Astrocyte of the spinal cord (primary cell): ENCODE measurements around the gene UNC5CL.

ENCODE experiments used
- DNase-seq: peaks from one replicate; pipeline ENCODE4 v3.0.0; 2011; ENCODE audit warnings: low read depth, low spot score
- H3K4me3 ChIP-seq: 2 replicates; pipeline ENCODE4 v1.5.1; 2011; ENCODE audit warnings: low read depth, mild to moderate bottlenecking, low read length, moderate library complexity
- in situ Hi-C: cut with HindIII; loops from 2 replicates; pipeline ENCODE4 v1.10.0; 2017; ENCODE audit warnings: low sequenced_read_pairs
- TF ChIP-seq, protein P1 (sequence below): IDR thresholded peaks from 2 replicates; pipeline ENCODE4 v1.5.1; 2012; ENCODE audit warnings: low read depth, mild to moderate bottlenecking, low read length, inconsistent platforms

The UNC5CL gene

DNA sequence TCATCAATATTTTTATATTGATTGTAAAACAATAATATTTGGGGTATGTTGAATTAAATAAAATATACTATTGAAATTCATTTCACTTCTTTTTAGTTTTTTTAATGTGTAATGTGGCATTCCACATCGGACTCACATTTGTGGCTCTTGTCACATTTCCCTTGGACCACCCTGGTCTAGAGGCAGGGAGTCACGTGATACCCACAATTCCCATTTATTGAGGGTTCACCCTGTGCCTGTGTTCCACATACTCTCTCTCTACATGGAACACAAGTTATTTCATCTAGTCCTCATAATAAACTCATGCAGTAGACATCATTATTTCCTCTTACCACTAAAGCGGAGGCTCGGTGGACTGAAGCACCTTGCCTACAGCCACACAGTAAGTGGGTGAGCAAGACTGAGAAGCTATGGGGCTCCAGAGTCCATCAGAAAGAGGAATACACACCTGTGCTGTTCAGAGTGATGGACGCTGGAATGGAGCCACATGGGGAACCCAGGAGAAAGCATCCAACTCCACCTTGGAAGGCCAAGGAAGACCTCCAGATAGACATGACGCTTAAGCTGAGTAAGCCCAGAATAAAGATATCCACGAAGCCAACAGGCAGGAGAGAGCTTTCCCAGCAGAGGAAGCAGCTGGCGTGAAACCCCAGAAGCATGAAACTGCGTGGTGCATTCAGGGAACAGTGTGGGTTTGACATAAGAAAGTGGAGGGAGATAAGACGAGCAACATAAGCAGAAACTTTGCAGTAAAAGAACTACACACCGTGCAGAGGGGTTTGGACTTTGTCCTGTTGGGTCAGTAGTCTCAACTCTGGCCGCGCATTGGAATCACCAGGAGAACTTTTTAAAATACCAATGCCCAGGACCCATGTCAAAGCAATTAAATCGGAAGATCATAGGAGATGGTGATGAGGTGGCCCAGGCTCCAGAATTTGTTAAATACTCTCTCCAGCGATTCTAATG lies 49.5 kb downstream of the UNC5CL start:
- no peak for DNase-seq
- TF ChIP-seq, protein P1, sequence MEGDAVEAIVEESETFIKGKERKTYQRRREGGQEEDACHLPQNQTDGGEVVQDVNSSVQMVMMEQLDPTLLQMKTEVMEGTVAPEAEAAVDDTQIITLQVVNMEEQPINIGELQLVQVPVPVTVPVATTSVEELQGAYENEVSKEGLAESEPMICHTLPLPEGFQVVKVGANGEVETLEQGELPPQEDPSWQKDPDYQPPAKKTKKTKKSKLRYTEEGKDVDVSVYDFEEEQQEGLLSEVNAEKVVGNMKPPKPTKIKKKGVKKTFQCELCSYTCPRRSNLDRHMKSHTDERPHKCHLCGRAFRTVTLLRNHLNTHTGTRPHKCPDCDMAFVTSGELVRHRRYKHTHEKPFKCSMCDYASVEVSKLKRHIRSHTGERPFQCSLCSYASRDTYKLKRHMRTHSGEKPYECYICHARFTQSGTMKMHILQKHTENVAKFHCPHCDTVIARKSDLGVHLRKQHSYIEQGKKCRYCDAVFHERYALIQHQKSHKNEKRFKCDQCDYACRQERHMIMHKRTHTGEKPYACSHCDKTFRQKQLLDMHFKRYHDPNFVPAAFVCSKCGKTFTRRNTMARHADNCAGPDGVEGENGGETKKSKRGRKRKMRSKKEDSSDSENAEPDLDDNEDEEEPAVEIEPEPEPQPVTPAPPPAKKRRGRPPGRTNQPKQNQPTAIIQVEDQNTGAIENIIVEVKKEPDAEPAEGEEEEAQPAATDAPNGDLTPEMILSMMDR = no peak
- in situ Hi-C loops = no loop called here
- no peak overlapping the region for H3K4me3 ChIP-seq

DNA sequence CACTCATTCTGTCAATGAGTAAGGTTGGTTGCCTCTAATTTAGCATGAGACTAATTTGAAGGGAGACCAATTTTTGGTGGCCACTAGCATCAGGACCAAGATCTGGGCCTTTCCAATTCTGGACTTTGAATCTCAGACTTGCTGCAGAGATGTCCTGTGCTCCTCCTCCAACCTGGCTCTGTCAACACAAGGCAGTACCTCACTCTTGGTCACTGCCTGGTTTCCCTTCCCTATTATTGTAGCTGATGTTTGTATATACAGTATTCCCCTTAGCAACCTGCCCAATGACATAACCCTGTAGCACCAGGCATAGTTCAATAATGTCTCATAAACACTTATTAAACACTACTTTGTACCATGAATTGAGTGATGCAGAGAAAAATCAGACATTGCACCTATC lies 50.4 kb downstream of the UNC5CL start:
- no peak for DNase-seq
- H3K4me3 ChIP-seq = no peak overlapping the region
- TF ChIP-seq, protein P1 = no peak
- in situ Hi-C loops = no loop called here

DNA sequence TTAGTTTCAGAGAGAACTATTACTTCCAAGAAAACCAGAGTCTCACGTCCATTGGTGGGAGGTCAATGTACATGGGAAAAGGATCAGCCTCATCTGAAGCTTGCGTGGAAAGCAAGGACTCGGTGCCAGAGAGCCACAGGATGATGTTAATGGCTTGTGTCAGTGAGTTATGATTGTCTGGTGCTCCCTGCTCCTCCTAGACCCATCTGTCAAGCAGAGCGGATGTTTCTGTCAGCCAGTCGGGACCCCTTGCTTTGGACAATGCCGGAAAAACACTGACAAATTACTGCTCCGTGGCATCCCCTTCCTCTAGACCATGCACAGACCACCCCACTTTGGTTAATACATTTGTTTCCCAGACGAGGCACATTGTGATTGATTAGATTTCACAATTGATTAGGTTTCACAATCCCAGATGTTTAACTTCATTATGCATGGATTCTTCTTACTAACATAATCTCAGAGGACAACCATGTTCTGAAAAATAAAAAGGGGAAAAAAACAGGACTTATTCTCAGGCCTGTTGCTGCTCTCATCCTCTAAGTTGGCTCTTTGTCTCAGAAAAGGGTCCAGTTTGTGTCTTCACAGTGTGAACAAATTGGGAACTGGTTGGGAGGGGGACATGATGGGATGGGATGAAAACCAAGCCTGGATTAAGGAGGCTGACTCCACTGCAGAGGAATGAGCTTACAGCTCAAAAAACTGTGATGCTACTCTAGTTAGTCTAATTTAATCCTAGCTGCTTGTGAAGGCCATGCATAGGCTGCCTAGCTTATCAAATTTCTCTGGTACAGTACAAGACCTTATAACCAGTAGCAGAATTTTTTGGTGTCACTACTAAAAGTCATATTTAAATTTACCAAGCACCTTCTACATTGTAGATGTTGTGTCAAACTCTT lies 51.9 kb downstream of the UNC5CL start:
- no peak for DNase-seq
- no peak overlapping the region for H3K4me3 ChIP-seq
- TF ChIP-seq, protein P1 = no peak
- in situ Hi-C loops = no loop called here

DNA sequence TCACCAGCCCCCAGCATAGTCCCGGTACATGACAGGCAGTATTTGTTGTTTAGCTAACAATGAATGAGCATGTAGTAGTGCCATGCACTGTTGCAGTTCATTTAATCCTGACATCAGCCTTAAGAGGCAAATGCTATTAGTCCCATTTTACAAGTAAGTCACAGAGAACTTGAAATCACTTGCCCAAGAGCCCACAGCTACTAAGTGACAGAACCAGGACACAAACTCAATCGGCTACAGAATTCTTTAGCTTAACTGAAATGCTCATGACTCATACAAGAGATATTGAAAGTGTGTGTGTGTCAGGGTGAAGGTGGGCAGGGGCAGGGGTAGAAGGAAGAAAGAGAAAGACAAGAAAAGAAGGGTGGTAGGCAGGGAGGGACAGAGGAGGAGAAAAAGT lies 52.7 kb downstream of the UNC5CL start:
- TF ChIP-seq, protein P1 = no peak

DNA sequence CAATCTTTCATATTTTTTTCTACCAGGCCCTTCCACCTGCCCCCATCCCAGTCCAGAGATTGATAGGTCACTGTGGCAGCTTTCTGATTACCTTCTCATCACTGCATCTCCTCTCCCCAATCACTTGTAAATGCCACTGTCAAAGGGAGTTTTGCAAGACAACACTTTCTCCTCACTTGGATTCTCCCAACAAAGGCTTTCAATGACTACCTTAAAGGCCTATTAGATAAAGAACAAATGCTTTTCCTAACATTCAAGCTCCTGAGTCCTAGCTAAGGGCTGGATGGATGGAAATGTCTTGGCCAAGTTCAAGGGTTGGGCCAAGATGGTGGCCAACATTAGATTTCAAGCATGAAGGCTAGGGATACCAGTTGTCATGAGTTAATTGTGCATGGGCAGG lies 55.3 kb downstream of the UNC5CL start:
- TF ChIP-seq, protein P1 = no peak
- no peak for DNase-seq
- H3K4me3 ChIP-seq = no peak overlapping the region
- in situ Hi-C loops = no loop called here

More for the DNA sequence above, 52.7 kb downstream of the UNC5CL start:
- in situ Hi-C loops = no loop called here
- no peak overlapping the region for H3K4me3 ChIP-seq
- no peak for DNase-seq

DNA sequence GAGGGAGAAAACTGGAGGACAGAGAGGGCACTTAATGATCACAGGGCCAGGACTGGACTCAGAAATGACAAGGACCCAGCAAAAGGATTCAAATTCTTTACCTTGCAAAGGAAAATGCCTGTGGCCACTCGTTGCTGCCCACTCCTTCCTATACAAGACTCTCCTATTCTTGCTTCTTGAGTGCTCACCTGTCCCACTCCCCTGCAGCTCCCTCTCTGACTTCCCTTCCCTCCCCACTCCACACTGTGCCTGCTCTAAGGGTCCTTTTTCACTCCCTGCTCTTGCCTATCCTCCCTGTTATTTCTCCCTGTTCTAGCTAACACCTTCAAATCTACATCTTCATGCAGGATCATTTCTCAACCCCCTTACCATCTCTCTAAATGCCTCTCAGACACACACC lies 56.1 kb downstream of the UNC5CL start:
- DNase-seq = no peak
- in situ Hi-C loops = no loop called here
- TF ChIP-seq, protein P1 = no peak
- H3K4me3 ChIP-seq = no peak overlapping the region
